ENCODE results near the gene ZNRF1.
"Not testable (repeated sequence)": the region's sequence is repeated elsewhere in the genome, so short reads cannot be mapped to it uniquely, and the experiment has no call there.

ZNRF1 gene

GRCh38 chr16:75078886-75079285, 80.1 kb downstream of the ZNRF1 start:
- no peak for DNase-seq (ENCODE audit: low read depth in 3 of 3)

- no peak for DNase-seq (ENCODE audit: low read depth in 3 of 3)
Measured at GRCh38 chr16:75079346-75079926, 80.6 kb downstream of the ZNRF1 start.

GRCh38 chr16:75080205-75081029, 81.6 kb downstream of the ZNRF1 start:
- no peak for DNase-seq (ENCODE audit: low read depth in 3 of 3)

- no peak for DNase-seq (ENCODE audit: low read depth in 3 of 3)
Measured at GRCh38 chr16:75081179-75081859, 82.5 kb downstream of the ZNRF1 start.

GRCh38 chr16:75083813-75084212, 85.0 kb downstream of the ZNRF1 start:
- no peak for DNase-seq (ENCODE audit: low read depth in 3 of 3)

- no peak for DNase-seq (ENCODE audit: low read depth in 3 of 3)
Measured at GRCh38 chr16:75085556-75085955, 86.7 kb downstream of the ZNRF1 start.

- no peak for DNase-seq (ENCODE audit: low read depth in 3 of 3)
Measured at GRCh38 chr16:75086281-75086680, 87.5 kb downstream of the ZNRF1 start.

- no peak for DNase-seq (ENCODE audit: low read depth in 3 of 3)
Measured at GRCh38 chr16:75086688-75087374, 88.0 kb downstream of the ZNRF1 start.

- no peak for DNase-seq (ENCODE audit: low read depth in 3 of 3)
Measured at GRCh38 chr16:75087375-75087979, 88.7 kb downstream of the ZNRF1 start.

GRCh38 chr16:75088216-75088615, 89.4 kb downstream of the ZNRF1 start:
- DNase-seq (ENCODE audit: low read depth in 3 of 3): no peak

- DNase-seq (ENCODE audit: low read depth in 3 of 3): no peak
Measured at GRCh38 chr16:75088934-75089333, 90.1 kb downstream of the ZNRF1 start.

GRCh38 chr16:75089486-75090202, 90.8 kb downstream of the ZNRF1 start:
- no peak for DNase-seq (ENCODE audit: low read depth in 3 of 3)

GRCh38 chr16:75090899-75091298, 92.1 kb downstream of the ZNRF1 start:
- DNase-seq (ENCODE audit: low read depth in 3 of 3): not testable (repeated sequence)

- not testable (repeated sequence) for DNase-seq (ENCODE audit: low read depth in 3 of 3)
Measured at GRCh38 chr16:75091619-75092018, 92.8 kb downstream of the ZNRF1 start.

GRCh38 chr16:75092777-75093176, 94.0 kb downstream of the ZNRF1 start:
- DNase-seq (ENCODE audit: low read depth in 3 of 3): no peak

- no peak for DNase-seq (ENCODE audit: low read depth in 3 of 3)
Measured at GRCh38 chr16:75093598-75094540, 95.0 kb downstream of the ZNRF1 start.

- no peak for DNase-seq (ENCODE audit: low read depth in 3 of 3)
Measured at GRCh38 chr16:75095204-75095621, 96.4 kb downstream of the ZNRF1 start.

GRCh38 chr16:75096656-75097055, 97.8 kb downstream of the ZNRF1 start:
- no peak for DNase-seq (ENCODE audit: low read depth in 3 of 3)

- no peak for DNase-seq (ENCODE audit: low read depth in 3 of 3)
Measured at GRCh38 chr16:75097191-75097761, 98.5 kb downstream of the ZNRF1 start.
